SK-N-SH (cell line): ENCODE measurements around the gene SUN5. TPM values are rescaled to one million over a fixed set of nuclear protein-coding genes. Genes with fewer than 3 reads are reported as not detected.

ENCODE experiments used
- CTCF ChIA-PET: fragments of 300-600, 350-600 bp; formaldehyde crosslinking; extraction: SDS; loops from one replicate; lab custom pipeline; 2021; lab: Yijun Ruan, JAX
- POLR2A ChIA-PET: fragments of 350-600 bp; sonication (Branson Sonifier 250); formaldehyde crosslinking; extraction: SDS; loops from one replicate; lab custom pipeline; 2020; ENCODE audit warnings: antibody characterized with exemption, inconsistent platforms; lab: Yijun Ruan, JAX
- DNase-seq: peaks from one replicate; pipeline ENCODE4 v3.0.0; 2012
- H2AFZ ChIP-seq: fragments of 200-600 bp; sonication (generic); 2 replicates; pipeline ENCODE4 v1.8.1; 2016; ENCODE audit warnings: antibody characterized with exemption, mild to moderate bottlenecking, low read depth
- H3F3A ChIP-seq: fragments of 200-600 bp; sonication (generic); replicated peaks from 2 replicates; pipeline ENCODE3; 2016; ENCODE audit warnings: antibody characterized with exemption, mild to moderate bottlenecking; ENCODE audit not compliant: insufficient read depth
- H3K27ac ChIP-seq, 2 experiments: fragments of 200-500 bp in 1 of 2; fragments of 200-600 bp in 1 of 2; sonication (Bioruptor generic) in 1 of 2; sonication (generic), shearing (Covaris generic) in 1 of 2; 2 replicates each; pipeline versions ENCODE4 v1.5.1 to v1.6.1; 2014 to 2016; ENCODE audit warnings: low read depth in 2 of 2, inconsistent platforms in 1 of 2, low read length in 1 of 2, mild to moderate bottlenecking in 1 of 2, mixed read lengths in 1 of 2
- H3K27me3 ChIP-seq: fragments of 200-600 bp; sonication (generic), shearing (Covaris generic); 2 replicates; pipeline ENCODE4 v1.6.1; 2016; ENCODE audit warnings: mixed run types; ENCODE audit not compliant: insufficient read depth
- H3K36me3 ChIP-seq, 2 experiments: fragments of 200-500 bp in 1 of 2; fragments of 200-600 bp in 1 of 2; sonication (Bioruptor generic) in 1 of 2; sonication (generic) in 1 of 2; replicated peaks in 1 of 2; 2 replicates each; pipeline versions ENCODE3 to v1.5.1; 2014 to 2016; ENCODE audit warnings: low read length in 1 of 2, mild to moderate bottlenecking in 1 of 2; ENCODE audit not compliant: insufficient read depth in 2 of 2, control insufficient read depth in 1 of 2
- H3K4me1 ChIP-seq, 2 experiments: fragments of 200-500 bp in 1 of 2; fragments of 200-600 bp in 1 of 2; sonication (Bioruptor generic) in 1 of 2; sonication (generic), shearing (Covaris generic) in 1 of 2; 2 replicates each; pipeline versions ENCODE4 v1.5.1 to v1.6.1; 2014 to 2016; ENCODE audit warnings: low read depth in 1 of 2, low read length in 1 of 2, mixed run types in 1 of 2; ENCODE audit not compliant: insufficient read depth in 2 of 2, control insufficient read depth in 1 of 2
- H3K4me2 ChIP-seq: fragments of 200-600 bp; sonication (generic), shearing (Covaris generic); 2 replicates; pipeline ENCODE4 v1.6.1; 2017; ENCODE audit warnings: mixed run types
- H3K4me3 ChIP-seq, 2 experiments: fragments of 200-500 bp in 1 of 2; fragments of 200-600 bp in 1 of 2; sonication (Bioruptor generic) in 1 of 2; sonication (generic), shearing (Covaris generic) in 1 of 2; 2 replicates each; pipeline versions ENCODE4 v1.5.1 to v1.8.1; 2014 to 2016; ENCODE audit warnings: low read depth in 2 of 2, inconsistent platforms in 1 of 2, low read length in 1 of 2, mild to moderate bottlenecking in 1 of 2, mixed read lengths in 1 of 2, moderate library complexity in 1 of 2
- H3K79me2 ChIP-seq: fragments of 200-600 bp; sonication (generic); 2 replicates; pipeline ENCODE4 v1.8.1; 2017; ENCODE audit warnings: mild to moderate bottlenecking; ENCODE audit not compliant: insufficient read depth
- H3K9ac ChIP-seq: fragments of 200-600 bp; sonication (generic); 2 replicates; pipeline ENCODE4 v1.6.1; 2017; ENCODE audit warnings: mixed run types
- H3K9me2 ChIP-seq: fragments of 200-600 bp; sonication (generic); 2 replicates; pipeline ENCODE4 v1.6.1; 2017; ENCODE audit warnings: mixed run types
- H3K9me3 ChIP-seq: fragments of 200-600 bp; sonication (generic); 2 replicates; pipeline ENCODE4 v1.6.1; 2017; ENCODE audit warnings: mixed run types, mild to moderate bottlenecking, moderate library complexity
- H4K20me1 ChIP-seq: fragments of 200-600 bp; sonication (generic); 2 replicates; pipeline ENCODE4 v1.6.1; 2017; ENCODE audit warnings: mild to moderate bottlenecking, mixed run types; ENCODE audit not compliant: insufficient read depth
- FOXJ3 ChIP-seq: sonication (generic); formaldehyde crosslinking; IDR thresholded peaks from 2 replicates; pipeline ENCODE4 v1.5.1; 2020; ENCODE audit warnings: mild to moderate bottlenecking, missing genetic modification reagents
- MEF2A ChIP-seq: IDR thresholded peaks from 2 replicates; pipeline ENCODE4 v1.4.0; 2012; ENCODE audit warnings: low read depth, borderline replicate concordance
- WGBS: methylation state at CpG from one replicate; pipeline ENCODE4 v1.1.6; 2017; ENCODE audit warnings: low lambda C conversion rate; 5-methylcytosine and 5-hydroxymethylcytosine counted together
- polyA plus RNA-seq, 3 experiments: library from polyadenylated mRNA; depleted of rRNA; stranded (reverse); fragments of >200 nt; gene quantifications; 2 replicates each; pipeline ENCODE4 v1.2.3, GENCODE V29; 2012
- TF ChIP-seq, protein P1 (sequence below): fragments of 150-350 bp; IDR thresholded peaks from 2 replicates; pipeline ENCODE4 v1.6.1; 2017; ENCODE audit warnings: antibody characterized with exemption, low read length, low read depth, borderline replicate concordance
- TF ChIP-seq, protein P2 (sequence below): fragments of 200-600 bp; sonication (generic); IDR thresholded peaks from 2 replicates; pipeline ENCODE4 v1.6.1; 2017; ENCODE audit warnings: antibody characterized with exemption, mild to moderate bottlenecking, moderate library complexity
- TF ChIP-seq, protein P3 (sequence below): IDR thresholded peaks from 2 replicates; pipeline ENCODE4 v1.6.1; 2012; ENCODE audit warnings: mild to moderate bottlenecking, low read depth, low read length, moderate library complexity

SUN5 gene, protein sequence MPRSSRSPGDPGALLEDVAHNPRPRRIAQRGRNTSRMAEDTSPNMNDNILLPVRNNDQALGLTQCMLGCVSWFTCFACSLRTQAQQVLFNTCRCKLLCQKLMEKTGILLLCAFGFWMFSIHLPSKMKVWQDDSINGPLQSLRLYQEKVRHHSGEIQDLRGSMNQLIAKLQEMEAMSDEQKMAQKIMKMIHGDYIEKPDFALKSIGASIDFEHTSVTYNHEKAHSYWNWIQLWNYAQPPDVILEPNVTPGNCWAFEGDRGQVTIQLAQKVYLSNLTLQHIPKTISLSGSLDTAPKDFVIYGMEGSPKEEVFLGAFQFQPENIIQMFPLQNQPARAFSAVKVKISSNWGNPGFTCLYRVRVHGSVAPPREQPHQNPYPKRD
- not detected in 2 replicates for polyA plus RNA-seq (2012; rRNA removed)
- not detected in 2 replicates for polyA plus RNA-seq (2012; cell fraction: cytosol; rRNA removed)
- polyA plus RNA-seq (2012; cell fraction: nucleus; rRNA removed): not detected in 2 replicates

DNA sequence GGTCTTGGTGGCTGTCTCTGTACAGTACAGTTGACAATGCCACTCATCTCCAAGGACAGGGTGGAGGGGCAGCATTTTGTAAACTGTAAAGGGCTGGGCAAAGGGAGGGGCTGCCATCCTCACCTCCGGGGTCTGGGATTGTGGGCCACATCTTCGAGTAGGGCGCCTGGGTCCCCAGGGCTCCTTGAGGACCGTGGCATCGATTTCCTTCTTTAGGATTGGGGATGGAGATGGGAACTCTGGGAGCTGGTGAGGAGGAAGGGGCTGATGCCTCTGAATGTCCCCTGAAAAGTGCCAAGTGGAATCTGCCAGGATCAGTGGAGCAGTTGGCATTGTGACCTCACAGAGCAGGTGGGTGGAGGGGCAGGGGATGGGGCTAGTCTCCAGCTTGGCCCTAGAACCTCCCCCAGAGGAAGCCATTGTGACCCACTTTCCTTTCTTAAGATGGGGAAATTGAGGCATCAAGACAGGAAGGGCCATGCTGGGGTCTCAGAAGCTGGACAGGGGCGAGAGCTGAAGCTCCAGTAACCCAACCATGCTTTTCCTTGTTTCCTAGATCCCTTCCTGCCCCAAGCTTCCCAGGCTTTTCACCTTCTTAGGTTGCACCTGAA lies at the start of gene SUN5:
Gene SUN5, minus strand, starts transcription at position 293 of the 611 bp plus-strand sequence. Its CDS starts 93 bp downstream, at position 200.
- Histone ChIP-seq H3K9ac (no peak within 1 kb of the TSS), H3K27ac (no peak within 1 kb of the TSS), H3K36me3 (no peaks in the 10 kb centered on the region), H3K9me2 (no peaks in the 10 kb centered on the region), H3K4me2 (no peak within 1 kb of the TSS), H4K20me1 (no peaks in the 10 kb centered on the region), H3K4me1 (no peaks in the 10 kb centered on the region), H3K4me3 (no peak within 1 kb of the TSS), H3K27me3 (peaks cover 8% of the 10 kb centered on the region; the same call in 1 of the 2 replicates), H2AFZ (no peak within 1 kb of the TSS), H3F3A (no peaks in the 10 kb centered on the region), H3K79me2 (no peaks in the 10 kb centered on the region), H3K9me3 (no peaks in the 10 kb centered on the region)
- DNase-seq: no peak
- POLR2A ChIA-PET: no interaction called here
- CTCF ChIA-PET: interaction anchor here (0.9 to 1.3 kb wide), 5 partner anchors 10 to 103 kb away, joined by 3 read pairs; no protein-coding TSS in a partner anchor
- TF ChIP-seq, protein P1, sequence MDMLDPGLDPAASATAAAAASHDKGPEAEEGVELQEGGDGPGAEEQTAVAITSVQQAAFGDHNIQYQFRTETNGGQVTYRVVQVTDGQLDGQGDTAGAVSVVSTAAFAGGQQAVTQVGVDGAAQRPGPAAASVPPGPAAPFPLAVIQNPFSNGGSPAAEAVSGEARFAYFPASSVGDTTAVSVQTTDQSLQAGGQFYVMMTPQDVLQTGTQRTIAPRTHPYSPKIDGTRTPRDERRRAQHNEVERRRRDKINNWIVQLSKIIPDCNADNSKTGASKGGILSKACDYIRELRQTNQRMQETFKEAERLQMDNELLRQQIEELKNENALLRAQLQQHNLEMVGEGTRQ: no peak
- TF ChIP-seq FOXJ3 (CRISPR knock-in tag): no peak
- TF ChIP-seq, protein P2, sequence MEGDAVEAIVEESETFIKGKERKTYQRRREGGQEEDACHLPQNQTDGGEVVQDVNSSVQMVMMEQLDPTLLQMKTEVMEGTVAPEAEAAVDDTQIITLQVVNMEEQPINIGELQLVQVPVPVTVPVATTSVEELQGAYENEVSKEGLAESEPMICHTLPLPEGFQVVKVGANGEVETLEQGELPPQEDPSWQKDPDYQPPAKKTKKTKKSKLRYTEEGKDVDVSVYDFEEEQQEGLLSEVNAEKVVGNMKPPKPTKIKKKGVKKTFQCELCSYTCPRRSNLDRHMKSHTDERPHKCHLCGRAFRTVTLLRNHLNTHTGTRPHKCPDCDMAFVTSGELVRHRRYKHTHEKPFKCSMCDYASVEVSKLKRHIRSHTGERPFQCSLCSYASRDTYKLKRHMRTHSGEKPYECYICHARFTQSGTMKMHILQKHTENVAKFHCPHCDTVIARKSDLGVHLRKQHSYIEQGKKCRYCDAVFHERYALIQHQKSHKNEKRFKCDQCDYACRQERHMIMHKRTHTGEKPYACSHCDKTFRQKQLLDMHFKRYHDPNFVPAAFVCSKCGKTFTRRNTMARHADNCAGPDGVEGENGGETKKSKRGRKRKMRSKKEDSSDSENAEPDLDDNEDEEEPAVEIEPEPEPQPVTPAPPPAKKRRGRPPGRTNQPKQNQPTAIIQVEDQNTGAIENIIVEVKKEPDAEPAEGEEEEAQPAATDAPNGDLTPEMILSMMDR: no peak
- no peak for TF ChIP-seq MEF2A
- TF ChIP-seq, protein P3, sequence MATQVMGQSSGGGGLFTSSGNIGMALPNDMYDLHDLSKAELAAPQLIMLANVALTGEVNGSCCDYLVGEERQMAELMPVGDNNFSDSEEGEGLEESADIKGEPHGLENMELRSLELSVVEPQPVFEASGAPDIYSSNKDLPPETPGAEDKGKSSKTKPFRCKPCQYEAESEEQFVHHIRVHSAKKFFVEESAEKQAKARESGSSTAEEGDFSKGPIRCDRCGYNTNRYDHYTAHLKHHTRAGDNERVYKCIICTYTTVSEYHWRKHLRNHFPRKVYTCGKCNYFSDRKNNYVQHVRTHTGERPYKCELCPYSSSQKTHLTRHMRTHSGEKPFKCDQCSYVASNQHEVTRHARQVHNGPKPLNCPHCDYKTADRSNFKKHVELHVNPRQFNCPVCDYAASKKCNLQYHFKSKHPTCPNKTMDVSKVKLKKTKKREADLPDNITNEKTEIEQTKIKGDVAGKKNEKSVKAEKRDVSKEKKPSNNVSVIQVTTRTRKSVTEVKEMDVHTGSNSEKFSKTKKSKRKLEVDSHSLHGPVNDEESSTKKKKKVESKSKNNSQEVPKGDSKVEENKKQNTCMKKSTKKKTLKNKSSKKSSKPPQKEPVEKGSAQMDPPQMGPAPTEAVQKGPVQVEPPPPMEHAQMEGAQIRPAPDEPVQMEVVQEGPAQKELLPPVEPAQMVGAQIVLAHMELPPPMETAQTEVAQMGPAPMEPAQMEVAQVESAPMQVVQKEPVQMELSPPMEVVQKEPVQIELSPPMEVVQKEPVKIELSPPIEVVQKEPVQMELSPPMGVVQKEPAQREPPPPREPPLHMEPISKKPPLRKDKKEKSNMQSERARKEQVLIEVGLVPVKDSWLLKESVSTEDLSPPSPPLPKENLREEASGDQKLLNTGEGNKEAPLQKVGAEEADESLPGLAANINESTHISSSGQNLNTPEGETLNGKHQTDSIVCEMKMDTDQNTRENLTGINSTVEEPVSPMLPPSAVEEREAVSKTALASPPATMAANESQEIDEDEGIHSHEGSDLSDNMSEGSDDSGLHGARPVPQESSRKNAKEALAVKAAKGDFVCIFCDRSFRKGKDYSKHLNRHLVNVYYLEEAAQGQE: no peak
- WGBS: 0% methylated on average over 5 of the region's 6 CpGs
